Measurements from ENCODE around the gene POU6F2. TPM values are rescaled to one million over a fixed set of nuclear protein-coding genes. Genes with fewer than 3 reads are reported as not detected.

POU6F2 gene
- total RNA-seq, 1 donor from 2014 or later = not detected

GRCh38 chr7:39421661-39422060 is 444.0 kb downstream of the POU6F2 start:
- Histone ChIP-seq H3K4me3 (no peak overlapping the region), H3K4me1 (no peaks in the 10 kb centered on the region), H3K9me3 (no peaks in the 10 kb centered on the region), H3K36me3 (no peaks in the 10 kb centered on the region), H3K27me3 (no peaks in the 10 kb centered on the region), H3K27ac (no peak overlapping the region)
- no peak for TF ChIP-seq CTCF (IDR thresholded peaks at IDR 0.05)
- DNase-seq (ENCODE audit: low spot score in 2 of 2) = no peak
- intact Hi-C loops (cut with DNase I) = no loop called here

- no peak for DNase-seq (ENCODE audit: low spot score in 2 of 2)
- Histone ChIP-seq H3K4me1 (no peaks in the 10 kb centered on the region), H3K36me3 (no peaks in the 10 kb centered on the region), H3K27ac (peak overlapping the region in 1 of 2 donors; percentile 20), H3K27me3 (no peaks in the 10 kb centered on the region), H3K9me3 (no peaks in the 10 kb centered on the region), H3K4me3 (no peak overlapping the region)
- intact Hi-C loops (cut with DNase I) = no loop called here
- no peak for TF ChIP-seq CTCF (IDR thresholded peaks at IDR 0.05)
These were observed 450.5 kb downstream of the POU6F2 start for GRCh38 chr7:39428221-39428620.

GRCh38 chr7:39429421-39429820 is 451.7 kb downstream of the POU6F2 start:
- H3K27me3 ChIP-seq = no peaks in the 10 kb centered on the region
- H3K27ac ChIP-seq = no peak overlapping the region

GRCh38 chr7:39430441-39430840 is 452.7 kb downstream of the POU6F2 start:
- H3K9me3 ChIP-seq = no peaks in the 10 kb centered on the region
- intact Hi-C loops (cut with DNase I) = no loop called here
- H3K36me3 ChIP-seq = no peaks in the 10 kb centered on the region
- H3K27me3 ChIP-seq = no peaks in the 10 kb centered on the region
- H3K4me1 ChIP-seq = no peaks in the 10 kb centered on the region
- H3K27ac ChIP-seq = no peak overlapping the region
- no peak overlapping the region for H3K4me3 ChIP-seq
- no peak for TF ChIP-seq CTCF (IDR thresholded peaks at IDR 0.05)
- no peak for DNase-seq (ENCODE audit: low spot score in 2 of 2)

More at GRCh38 chr7:39429421-39429820, 451.7 kb downstream of the POU6F2 start:
- TF ChIP-seq CTCF (IDR thresholded peaks at IDR 0.05) = no peak
- intact Hi-C loops (cut with DNase I) = no loop called here
- no peaks in the 10 kb centered on the region for H3K4me1 ChIP-seq
- H3K36me3 ChIP-seq = no peaks in the 10 kb centered on the region
- no peak for DNase-seq (ENCODE audit: low spot score in 2 of 2)
- H3K4me3 ChIP-seq = no peak overlapping the region
- no peaks in the 10 kb centered on the region for H3K9me3 ChIP-seq

- no peak for TF ChIP-seq CTCF (IDR thresholded peaks at IDR 0.05)
- Histone ChIP-seq H3K27me3 (no peaks in the 10 kb centered on the region), H3K4me3 (no peak overlapping the region), H3K4me1 (no peaks in the 10 kb centered on the region), H3K27ac (no peak overlapping the region), H3K9me3 (no peaks in the 10 kb centered on the region), H3K36me3 (no peaks in the 10 kb centered on the region)
- no peak for DNase-seq (ENCODE audit: low spot score in 2 of 2)
- intact Hi-C loops (cut with DNase I) = no loop called here
These were observed 453.4 kb downstream of the POU6F2 start for GRCh38 chr7:39430909-39431641.
